GM12878 (cell line): ENCODE measurements around the gene LDLRAP1.

Source experiments
- CHD4 ChIP-seq: fragments of 200-600 bp; sonication (generic); IDR thresholded peaks from 2 replicates; pipeline ENCODE4 v1.6.1; 2016; ENCODE audit warnings: mild to moderate bottlenecking
- RBBP5 ChIP-seq: fragments of 200-600 bp; sonication (generic); conservative IDR thresholded peaks from 2 replicates; pipeline ENCODE4 v1.6.1; 2016

- no peak for TF ChIP-seq RBBP5
- no peak for TF ChIP-seq CHD4
Observed at GRCh38 chr1:25526753-25527152, 16.7 kb upstream of the LDLRAP1 start.
